Measurements from ENCODE around the gene SPCS3. TPM values are rescaled to one million over a fixed set of nuclear protein-coding genes. Genes with fewer than 3 reads are reported as not detected.

The SPCS3 gene
- total RNA-seq, 1 experiment from 2014 or later, result 117 TPM

- DNase-seq (ENCODE audit: low spot score) (no peak), ATAC-seq (no peak)
- Mint-ChIP-seq H3K9me3 (no peaks in the 10 kb centered on the region), H3K27ac (no peak overlapping the region), H3K4me1 (peaks cover 21% of the 10 kb centered on the region), H3K36me3 (no peaks in the 10 kb centered on the region), H3K27me3 (ENCODE audit: low read depth) (peaks cover 35% of the 10 kb centered on the region), H3K4me3 (no peak overlapping the region)
- TF ChIP-seq NFE2L1 (CRISPR knock-in tag; IDR thresholded peaks at IDR 0.05) (no peak), ZNF416 (CRISPR knock-in tag; IDR thresholded peaks at IDR 0.05) (no peak), ZNF532 (CRISPR knock-in tag; IDR thresholded peaks at IDR 0.05; ENCODE audit: borderline replicate concordance) (no peak), ZNF671 (CRISPR knock-in tag; IDR thresholded peaks at IDR 0.05) (no peak), ZNF317 (CRISPR knock-in tag; IDR thresholded peaks at IDR 0.05; ENCODE audit: borderline replicate concordance, low read depth) (no peak), E2F1 (CRISPR knock-in tag; IDR thresholded peaks at IDR 0.05) (no peak), GTF2I (CRISPR knock-in tag; conservative IDR thresholded peaks at IDR 0.05) (no peak)
- POLR2A ChIA-PET, result no interaction called here
- CTCF ChIA-PET, result no interaction called here
Measured at GRCh38 chr4:176300036-176300435, 19.7 kb upstream of the SPCS3 start.

- H3K4me3 Mint-ChIP-seq, result no peak overlapping the region
- DNase-seq (ENCODE audit: low spot score) (no peak), ATAC-seq (no peak)
- TF ChIP-seq CTCF (IDR thresholded peaks at IDR 0.05) (no peak), ZNF281 (CRISPR knock-in tag; IDR thresholded peaks at IDR 0.05) (no peak), IRF2 (CRISPR knock-in tag; IDR thresholded peaks at IDR 0.05; ENCODE audit: borderline replicate concordance, low read depth) (no peak), ZNF396 (CRISPR knock-in tag; IDR thresholded peaks at IDR 0.05; ENCODE audit: borderline replicate concordance) (no peak), NFATC4 (CRISPR knock-in tag; IDR thresholded peaks at IDR 0.05) (no peak), ZNF671 (CRISPR knock-in tag; IDR thresholded peaks at IDR 0.05) (no peak), USF1 (CRISPR knock-in tag; IDR thresholded peaks at IDR 0.05) (peak; percentile 69), E2F1 (CRISPR knock-in tag; IDR thresholded peaks at IDR 0.05) (no peak), SMAD4 (CRISPR knock-in tag; IDR thresholded peaks at IDR 0.05) (no peak), KAT7 (CRISPR knock-in tag; IDR thresholded peaks at IDR 0.05; ENCODE audit: borderline replicate concordance) (no peak), USF2 (CRISPR knock-in tag; IDR thresholded peaks at IDR 0.05) (peak; percentile 82), NR2C2 (CRISPR knock-in tag; IDR thresholded peaks at IDR 0.05) (no peak)
- H3K9me3 Mint-ChIP-seq, result no peaks in the 10 kb centered on the region
- ChIA-PET CTCF (no interaction called here), POLR2A (no interaction called here)
- no peaks in the 10 kb centered on the region for H3K36me3 Mint-ChIP-seq
- H3K4me1 Mint-ChIP-seq, result peaks cover 21% of the 10 kb centered on the region
- H3K27ac Mint-ChIP-seq, result no peak overlapping the region
- H3K27me3 Mint-ChIP-seq (ENCODE audit: low read depth), result peaks cover 40% of the 10 kb centered on the region
Measured at GRCh38 chr4:176300565-176300964, 19.2 kb upstream of the SPCS3 start.

All from WTC11 (cell line).